Thoracic aorta (tissue), 2 donors: ENCODE results near the gene ORC6. TPM values are rescaled to one million over a fixed set of nuclear protein-coding genes. Genes with fewer than 3 reads are reported as not detected.

Experiments used
- ATAC-seq: fragments of 150-250 bp; one replicate; pipeline ENCODE4 v1.8.0; 2017; ENCODE audit warnings: low read depth; ENCODE audit not compliant: insufficient number of reproducible peaks, low FRiP score
- DNase-seq: peaks from one replicate; pipeline ENCODE4 v3.0.0-alpha.2; 2020; ENCODE audit warnings: low spot score
- H3K27ac ChIP-seq, 2 donors: fragments of 200-600 bp; sonication (generic); 1 replicate in 1 of 2; 2 replicates in 1 of 2; pipeline ENCODE4 v1.5.1; 2016; ENCODE audit warnings: mild to moderate bottlenecking in 2 of 2, moderate library complexity in 2 of 2
- H3K27me3 ChIP-seq: fragments of 200-600 bp; sonication (generic); replicated peaks from 2 replicates; pipeline ENCODE4 v1.6.0; 2016; ENCODE audit warnings: mild to moderate bottlenecking; ENCODE audit not compliant: insufficient read depth
- H3K36me3 ChIP-seq: fragments of 200-600 bp; sonication (generic); one replicate; pipeline ENCODE4 v1.5.1; 2016
- H3K4me1 ChIP-seq, 2 donors: fragments of 200-600 bp; sonication (generic); 1 replicate in 1 of 2; 2 replicates in 1 of 2; pipeline versions ENCODE4 v1.5.1 to v1.6.0; 2016; ENCODE audit warnings: low read depth in 2 of 2, mild to moderate bottlenecking in 1 of 2; ENCODE audit not compliant: control insufficient read depth in 1 of 2
- H3K4me3 ChIP-seq: fragments of 200-600 bp; sonication (generic); 2 replicates; pipeline ENCODE4 v1.5.1; 2016; ENCODE audit warnings: mild to moderate bottlenecking
- H3K9me3 ChIP-seq: fragments of 200-600 bp; sonication (generic); 2 replicates; pipeline ENCODE4 v1.5.1; 2016
- total RNA-seq, 2 donors: library from RNA; depleted of rRNA; stranded (reverse); fragments of >200 nt; gene quantifications; one replicate each; pipeline versions ENCODE4 v1.1.0 to v1.2.3, GENCODE V29; 2016
- TF ChIP-seq, protein P1 (sequence below): fragments of 200-600 bp; sonication (generic); IDR thresholded peaks from one replicate; pipeline ENCODE4 v1.5.1; 2019; ENCODE audit warnings: antibody characterized with exemption

ORC6 gene
- total RNA-seq, 2 donors from 2014 or later = 2.0 to 14.8 TPM

GRCh38 chr16:46719528-46719927, 30.1 kb downstream of the ORC6 start:
- H3K36me3 ChIP-seq = no peaks in the 10 kb centered on the region
- no peak overlapping the region for H3K4me3 ChIP-seq
- no peaks in the 10 kb centered on the region for H3K9me3 ChIP-seq
- ATAC-seq = no peak
- H3K27me3 ChIP-seq = no peaks in the 10 kb centered on the region
- DNase-seq = no peak
- no peaks in the 10 kb centered on the region for H3K4me1 ChIP-seq
- TF ChIP-seq, protein P1, sequence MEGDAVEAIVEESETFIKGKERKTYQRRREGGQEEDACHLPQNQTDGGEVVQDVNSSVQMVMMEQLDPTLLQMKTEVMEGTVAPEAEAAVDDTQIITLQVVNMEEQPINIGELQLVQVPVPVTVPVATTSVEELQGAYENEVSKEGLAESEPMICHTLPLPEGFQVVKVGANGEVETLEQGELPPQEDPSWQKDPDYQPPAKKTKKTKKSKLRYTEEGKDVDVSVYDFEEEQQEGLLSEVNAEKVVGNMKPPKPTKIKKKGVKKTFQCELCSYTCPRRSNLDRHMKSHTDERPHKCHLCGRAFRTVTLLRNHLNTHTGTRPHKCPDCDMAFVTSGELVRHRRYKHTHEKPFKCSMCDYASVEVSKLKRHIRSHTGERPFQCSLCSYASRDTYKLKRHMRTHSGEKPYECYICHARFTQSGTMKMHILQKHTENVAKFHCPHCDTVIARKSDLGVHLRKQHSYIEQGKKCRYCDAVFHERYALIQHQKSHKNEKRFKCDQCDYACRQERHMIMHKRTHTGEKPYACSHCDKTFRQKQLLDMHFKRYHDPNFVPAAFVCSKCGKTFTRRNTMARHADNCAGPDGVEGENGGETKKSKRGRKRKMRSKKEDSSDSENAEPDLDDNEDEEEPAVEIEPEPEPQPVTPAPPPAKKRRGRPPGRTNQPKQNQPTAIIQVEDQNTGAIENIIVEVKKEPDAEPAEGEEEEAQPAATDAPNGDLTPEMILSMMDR = no peak
- H3K27ac ChIP-seq = no peak overlapping the region

GRCh38 chr16:46720619-46721018, 31.2 kb downstream of the ORC6 start:
- H3K27ac ChIP-seq = no peak overlapping the region
- no peak for ATAC-seq
- peaks cover 6% of the 10 kb centered on the region for H3K9me3 ChIP-seq
- no peaks in the 10 kb centered on the region for H3K4me1 ChIP-seq
- H3K4me3 ChIP-seq = no peak overlapping the region
- TF ChIP-seq, protein P1 = no peak
- H3K36me3 ChIP-seq = no peaks in the 10 kb centered on the region
- DNase-seq = no peak
- no peaks in the 10 kb centered on the region for H3K27me3 ChIP-seq

GRCh38 chr16:46721885-46722284, 32.4 kb downstream of the ORC6 start:
- Histone ChIP-seq H3K9me3 (peaks cover 6% of the 10 kb centered on the region), H3K27ac (no peak overlapping the region), H3K4me3 (no peak overlapping the region), H3K36me3 (no peaks in the 10 kb centered on the region), H3K27me3 (no peaks in the 10 kb centered on the region), H3K4me1 (no peaks in the 10 kb centered on the region)
- ATAC-seq (no peak), DNase-seq (no peak)
- TF ChIP-seq, protein P1 = no peak

DNA sequence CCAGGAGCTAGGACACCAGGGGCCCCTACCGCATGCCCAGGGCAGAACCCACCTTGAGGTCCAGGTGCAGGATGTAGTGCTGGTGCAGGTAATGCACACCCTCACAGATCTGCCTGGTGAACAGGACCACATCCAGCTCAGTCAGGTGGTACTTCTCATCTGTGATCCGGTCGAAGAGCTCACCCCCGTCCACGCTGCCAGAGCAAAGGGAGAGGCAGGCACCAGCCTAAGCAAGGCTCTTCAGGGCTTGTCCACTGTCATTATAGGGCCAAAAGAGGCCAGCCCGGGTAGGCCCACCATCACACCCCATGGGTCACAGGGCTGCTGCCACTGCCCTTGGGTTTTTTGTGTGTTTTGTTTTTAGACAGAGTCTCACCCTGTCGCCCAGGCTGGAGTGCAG, 37.7 kb downstream of the ORC6 start:
- DNase-seq (no peak), ATAC-seq (no peak)
- no peaks in the 10 kb centered on the region for H3K4me1 ChIP-seq
- no peak overlapping the region for H3K4me3 ChIP-seq
- TF ChIP-seq, protein P1 = no peak
- H3K9me3 ChIP-seq = peaks cover 6% of the 10 kb centered on the region
- no peaks in the 10 kb centered on the region for H3K36me3 ChIP-seq
- no peaks in the 10 kb centered on the region for H3K27me3 ChIP-seq
- no peak overlapping the region for H3K27ac ChIP-seq

DNA sequence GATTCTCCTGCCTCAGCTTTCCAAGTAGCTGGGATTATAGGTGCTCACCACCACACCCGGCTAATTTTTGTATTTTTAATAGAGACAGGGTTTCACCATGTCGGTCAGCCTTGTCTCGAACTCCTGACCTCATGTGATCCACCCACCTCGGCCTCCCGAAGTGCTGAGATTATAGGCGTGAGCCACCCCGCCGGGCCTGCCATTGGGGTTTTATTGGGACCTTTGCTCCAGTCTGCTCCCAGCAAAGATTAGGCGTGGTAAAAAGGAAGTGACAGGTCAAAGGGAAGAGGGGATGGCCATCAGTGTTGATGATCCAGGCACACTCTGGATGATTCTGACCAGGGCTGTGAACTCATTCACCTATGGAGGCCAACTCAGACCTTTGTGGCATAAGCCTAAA, 38.2 kb downstream of the ORC6 start:
- DNase-seq (no peak), ATAC-seq (no peak)
- TF ChIP-seq, protein P1 = no peak
- Histone ChIP-seq H3K27me3 (no peaks in the 10 kb centered on the region), H3K36me3 (no peaks in the 10 kb centered on the region), H3K9me3 (peaks cover 6% of the 10 kb centered on the region), H3K4me1 (no peaks in the 10 kb centered on the region), H3K27ac (no peak overlapping the region), H3K4me3 (no peak overlapping the region)
